SHP77 treated with DMSO at 0.1 percent for 48 hours (cell line): Measurements from ENCODE around the gene CLMP.

ENCODE experiments used
- DNase-seq: peaks from one replicate; lab custom pipeline; 2025; lab: John Stamatoyannopoulos, UW

CLMP gene

GRCh38 chr11:123190518-123190917 is 4.5 kb downstream of the CLMP start:
- DNase-seq = no peak

DNA sequence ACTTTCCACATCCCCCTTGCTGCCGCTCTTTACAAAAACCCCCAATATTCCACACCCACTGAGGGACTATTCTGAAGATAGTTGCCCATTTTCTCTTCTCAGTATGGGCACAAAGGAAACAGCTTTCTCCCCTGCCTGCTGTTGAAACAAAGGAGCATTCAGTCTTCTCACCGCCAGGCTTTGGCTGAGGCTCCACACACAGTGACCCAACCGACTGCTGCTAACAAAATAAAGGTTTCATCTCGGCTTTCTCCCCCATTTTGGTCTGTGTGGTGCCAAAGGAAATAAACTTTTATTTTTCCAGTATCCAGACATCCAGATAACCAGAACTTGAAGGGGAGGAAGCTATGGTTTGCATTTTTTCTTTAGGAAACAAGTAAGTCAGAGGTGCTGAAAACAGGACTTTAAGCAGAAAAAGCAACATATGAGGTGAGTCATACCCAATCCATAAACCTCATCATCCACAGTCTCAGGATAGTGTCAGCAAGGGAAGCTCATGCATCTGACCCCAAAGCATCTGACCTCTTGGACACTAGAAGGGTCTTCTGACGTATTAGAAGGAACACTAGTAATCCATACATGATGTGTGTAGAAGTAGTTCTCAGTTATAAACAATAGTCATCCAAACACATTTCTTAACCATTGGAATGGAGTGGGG is 6.4 kb downstream of the CLMP start:
- DNase-seq = no peak

DNA sequence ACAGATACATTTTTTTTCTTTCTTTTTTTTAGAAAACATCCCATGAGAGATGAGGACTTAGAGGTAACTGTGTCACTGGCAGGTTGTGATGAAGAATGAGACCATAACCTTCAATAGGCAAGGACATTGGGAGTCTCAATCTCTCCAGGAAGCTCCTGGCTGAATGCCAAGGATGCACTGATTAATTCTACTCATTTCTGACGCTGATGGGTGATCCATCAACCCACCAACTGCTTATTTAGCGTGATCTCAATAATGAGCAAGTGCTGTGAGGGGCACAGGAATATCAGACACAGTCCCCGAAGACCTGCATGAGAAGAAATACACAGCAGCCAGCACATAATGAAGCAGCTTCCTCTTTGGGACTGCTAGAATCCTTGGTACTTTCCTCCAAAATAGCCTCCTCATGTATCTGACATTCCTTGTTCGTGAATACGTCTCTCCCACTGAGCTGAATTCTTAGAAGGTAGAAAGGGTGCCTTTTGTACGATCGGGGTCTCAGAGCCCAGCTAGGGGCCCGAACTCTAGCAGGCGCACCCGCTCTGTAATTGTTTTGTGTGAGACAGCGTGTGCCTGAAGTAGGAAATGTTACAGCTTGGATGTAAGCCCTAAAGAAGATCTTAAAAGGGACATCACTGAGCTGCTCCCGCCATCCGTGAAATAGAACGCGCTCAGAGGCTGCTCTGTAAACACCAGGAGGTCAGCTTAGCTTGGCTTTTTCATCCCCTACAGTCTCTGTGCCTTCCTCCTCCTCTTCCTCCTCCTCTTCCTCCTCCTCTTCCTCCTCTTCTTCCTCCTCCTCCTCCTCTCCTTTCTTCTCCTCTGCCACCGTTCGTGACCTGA is 7.2 kb downstream of the CLMP start:
- DNase-seq = no peak

- DNase-seq = no peak
Observed at GRCh38 chr11:123187248-123187647, 7.8 kb downstream of the CLMP start.

DNA sequence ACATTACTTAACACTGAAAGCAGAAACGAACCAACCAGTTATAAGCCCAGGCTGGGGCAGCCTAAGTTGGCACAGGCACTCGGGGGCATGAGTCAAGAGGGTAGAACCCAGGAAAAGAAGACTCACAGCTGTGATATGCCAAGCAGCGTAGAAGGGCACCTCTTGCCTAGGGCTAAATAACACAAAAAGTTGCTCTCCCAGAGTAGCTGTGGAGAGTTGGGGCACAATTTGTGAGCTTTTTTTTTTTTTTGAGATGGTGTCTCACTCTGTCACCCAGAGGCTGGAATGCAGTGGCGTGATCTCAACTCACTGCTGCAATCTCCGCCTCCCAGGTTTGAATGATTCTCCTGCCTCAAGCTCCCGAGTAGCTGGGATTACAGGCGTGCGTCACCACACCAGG is 8.8 kb downstream of the CLMP start:
- no peak for DNase-seq

- no peak for DNase-seq
Observed at GRCh38 chr11:123185326-123185725, 9.7 kb downstream of the CLMP start.

GRCh38 chr11:123184531-123184930 is 10.5 kb downstream of the CLMP start:
- no peak for DNase-seq

- DNase-seq = no peak
Observed at GRCh38 chr11:123183391-123184099, 11.5 kb downstream of the CLMP start.

GRCh38 chr11:123181767-123182500 is 13.1 kb downstream of the CLMP start:
- DNase-seq = no peak

GRCh38 chr11:123181075-123181474 is 14.0 kb downstream of the CLMP start:
- no peak for DNase-seq

DNA sequence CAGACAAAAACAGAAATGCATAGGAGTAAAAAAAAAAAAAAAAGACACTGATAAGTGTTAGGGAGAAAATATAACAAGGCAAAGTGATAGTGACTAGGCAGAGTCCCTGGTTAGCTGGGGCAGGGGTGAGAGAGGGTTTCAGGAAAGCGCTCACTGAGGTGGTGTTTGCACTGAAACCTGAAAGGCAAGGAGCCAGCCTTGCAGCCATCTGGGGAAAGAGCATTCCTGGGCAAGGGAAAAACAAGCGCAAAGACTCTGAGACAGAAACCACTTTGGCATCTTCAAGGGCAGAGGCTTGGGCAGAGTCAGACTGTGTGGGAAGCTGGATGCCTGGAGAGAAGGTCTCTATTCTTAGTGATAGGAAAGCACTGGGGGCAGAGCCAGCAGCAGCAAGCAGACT is 14.5 kb downstream of the CLMP start:
- no peak for DNase-seq

DNA sequence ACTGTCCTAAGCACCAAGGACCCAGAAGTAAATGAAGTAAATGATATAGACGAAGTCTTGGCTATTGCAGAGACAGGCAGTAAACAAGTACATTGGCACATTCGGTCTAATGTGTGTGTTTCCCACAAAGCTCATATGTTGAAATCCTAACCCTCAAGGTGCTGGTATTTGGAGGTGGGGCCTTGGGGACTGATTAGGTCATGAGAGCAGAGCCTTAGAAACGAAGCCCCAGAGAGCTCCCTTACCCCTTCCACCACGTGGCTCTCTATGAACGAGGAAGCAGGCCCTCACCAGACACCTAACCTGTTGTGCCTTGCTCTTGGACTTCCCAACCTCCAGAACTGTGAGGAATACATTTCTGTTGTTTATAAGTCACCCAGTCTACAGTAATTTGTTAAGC is 14.9 kb downstream of the CLMP start:
- DNase-seq = no peak

DNA sequence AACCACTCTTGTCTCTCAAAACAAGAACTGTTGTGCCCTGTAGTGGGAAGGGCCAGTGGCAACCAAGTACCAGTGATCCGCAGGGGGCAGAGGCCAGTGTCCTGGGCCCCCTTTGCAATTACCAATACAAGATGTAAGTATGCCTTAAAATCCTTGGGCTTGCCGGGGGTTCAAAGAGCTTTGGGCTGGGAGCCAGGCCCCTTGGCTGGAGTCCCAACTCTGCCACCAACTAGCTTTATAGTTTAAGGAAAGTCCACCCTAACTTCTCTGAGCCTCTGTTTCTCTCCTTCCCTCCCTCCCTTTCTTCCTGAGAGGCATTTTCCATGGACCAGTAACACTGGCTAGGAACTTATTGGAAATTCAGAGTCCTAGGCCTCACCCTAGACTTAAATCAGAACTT is 15.5 kb downstream of the CLMP start:
- DNase-seq = no peak

DNA sequence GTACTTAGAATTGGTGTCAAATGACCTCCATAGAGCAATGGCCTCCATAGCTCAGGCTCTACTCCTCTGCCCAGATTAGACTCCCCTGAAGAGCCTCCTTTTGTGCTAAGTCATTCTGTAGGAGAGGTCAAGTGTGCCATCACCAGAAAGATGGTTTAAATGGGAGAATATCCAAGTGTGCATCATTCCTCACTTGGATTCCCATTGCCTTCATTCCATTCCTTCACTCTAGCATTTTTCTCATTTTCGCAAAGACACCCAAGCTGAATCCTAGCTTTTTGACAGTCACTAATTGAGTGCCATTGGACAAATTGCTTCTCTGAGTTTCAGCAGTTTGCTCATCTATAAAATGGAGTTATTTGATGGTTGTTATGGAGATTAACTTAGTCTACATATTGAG is 16.9 kb downstream of the CLMP start:
- DNase-seq = no peak

DNA sequence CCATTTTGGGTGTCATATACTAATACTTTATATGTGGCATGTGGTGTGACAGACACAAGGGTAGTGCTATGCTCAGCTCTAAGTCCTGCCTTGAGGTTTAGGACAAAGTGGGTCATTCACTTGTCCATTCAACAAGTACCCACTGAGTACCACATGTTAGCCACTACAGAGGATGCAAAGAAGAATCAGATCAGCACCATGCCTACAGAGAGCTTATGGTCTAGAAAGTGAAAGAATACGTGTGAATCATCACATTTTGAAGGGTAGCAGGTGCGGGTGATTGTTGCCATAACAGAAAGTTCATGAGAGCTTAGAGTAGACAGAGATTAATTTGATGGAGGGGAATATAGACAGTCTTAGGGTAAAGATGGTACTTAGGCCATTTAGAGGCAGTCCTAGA is 18.3 kb downstream of the CLMP start:
- no peak for DNase-seq

DNA sequence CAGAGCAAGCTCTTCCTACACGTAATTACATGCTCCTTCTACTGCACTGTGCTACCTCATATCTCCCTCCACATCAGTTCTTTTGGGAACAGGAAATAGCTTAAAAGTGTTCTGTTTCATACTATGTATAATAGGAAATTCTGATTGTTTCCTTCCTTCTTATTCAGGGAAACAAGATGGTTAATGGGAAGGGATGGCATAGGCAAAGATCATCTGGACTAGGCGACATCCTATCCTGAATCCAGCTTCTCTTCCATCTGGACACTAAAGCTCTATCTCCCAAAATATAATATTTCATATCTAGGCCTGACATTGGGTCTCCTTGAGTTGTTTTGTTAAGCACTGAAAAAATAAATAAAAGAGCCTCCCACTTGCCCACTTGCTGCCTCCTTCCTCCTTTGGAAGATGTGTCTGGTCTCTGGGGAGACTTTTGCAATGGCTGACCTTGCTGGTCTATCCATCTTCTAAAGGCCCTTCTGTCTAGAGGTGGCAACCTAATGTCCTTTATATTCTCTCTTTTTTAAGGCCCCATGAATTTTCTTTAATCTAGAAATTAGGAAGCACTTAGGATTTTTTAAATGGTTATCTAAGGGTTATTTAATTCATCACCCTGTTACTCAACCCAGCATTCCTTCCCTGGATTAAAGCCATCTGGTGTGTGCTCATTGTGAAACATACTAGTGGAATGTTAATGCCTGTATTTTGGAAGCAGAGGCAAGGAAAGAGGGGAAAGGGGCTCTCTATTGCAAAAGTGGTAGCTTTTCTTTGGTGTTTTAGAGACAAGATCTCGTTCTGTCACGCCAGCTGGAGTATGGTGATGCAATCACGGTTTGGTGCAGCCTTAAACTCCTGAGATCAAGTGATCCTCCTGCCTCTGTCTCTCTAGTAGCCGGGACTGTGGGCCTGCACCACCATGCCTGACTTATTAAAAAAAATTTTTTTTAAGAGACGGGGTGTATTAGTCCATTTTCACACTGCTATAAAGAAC is 20.6 kb downstream of the CLMP start:
- no peak for DNase-seq

- DNase-seq = no peak
Observed at GRCh38 chr11:123173856-123174186, 21.2 kb downstream of the CLMP start.

DNA sequence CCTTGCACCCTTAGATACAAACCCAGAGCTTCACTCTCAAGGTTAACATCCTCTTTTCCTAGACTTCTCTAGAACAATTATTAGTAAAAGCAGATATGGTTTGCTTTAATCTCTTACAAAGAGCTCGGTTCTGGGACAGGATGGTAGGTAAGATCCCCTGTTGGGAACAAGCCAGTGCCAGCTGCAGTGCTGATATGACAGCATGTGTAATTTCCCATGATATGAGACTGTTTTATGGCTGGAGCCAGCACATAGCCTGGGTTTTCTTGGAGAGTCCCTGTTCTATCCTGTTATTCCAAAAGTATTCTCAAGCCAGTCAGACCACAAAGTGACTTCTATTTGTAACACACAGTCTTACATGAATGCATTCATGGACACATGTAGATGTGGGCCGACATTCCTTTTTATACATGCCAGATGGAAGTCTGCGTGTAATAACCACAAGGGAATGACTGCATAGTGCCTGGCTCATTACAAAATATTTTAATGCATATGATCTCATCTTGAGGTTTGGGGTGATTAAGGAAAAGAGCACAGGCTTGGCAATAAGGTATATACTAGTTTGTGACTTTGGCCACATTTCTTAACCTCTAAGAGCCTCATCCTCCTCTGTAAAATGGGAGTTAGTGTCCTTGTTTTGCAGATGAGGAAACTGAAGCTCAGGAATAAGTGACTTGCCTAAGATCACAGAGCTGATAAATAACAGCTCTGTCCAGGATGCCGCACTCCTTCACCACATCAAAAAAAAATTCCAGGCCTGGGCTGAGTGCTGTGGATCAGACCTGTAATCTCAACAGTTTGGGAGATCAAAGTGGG is 21.8 kb downstream of the CLMP start:
- DNase-seq = no peak

GRCh38 chr11:123170929-123171328 is 24.1 kb downstream of the CLMP start:
- DNase-seq = no peak

GRCh38 chr11:123169821-123170220 is 25.2 kb downstream of the CLMP start:
- DNase-seq = no peak
